SJCRH30 (cell line): ENCODE data around the gene NCOA6. TPM values are rescaled to one million over a fixed set of nuclear protein-coding genes. Genes with fewer than 3 reads are reported as not detected.

Experiments
- DNase-seq, 2 experiments: peaks; one replicate each; pipeline ENCODE4 v3.0.0-alpha.2; 2015 to 2020
- H3K27ac ChIP-seq: fragments of 250-450 bp; sonication (Bioruptor Pico); 2 replicates; pipeline ENCODE4 v1.5.1; 2020; ENCODE audit warnings: mild to moderate bottlenecking, moderate library complexity
- H3K27me3 ChIP-seq: fragments of 250-450 bp; sonication (Bioruptor Pico); 2 replicates; pipeline ENCODE4 v1.5.1; 2020; ENCODE audit warnings: mild to moderate bottlenecking, moderate library complexity
- H3K36me3 ChIP-seq: fragments of 250-450 bp; sonication (Bioruptor Pico); 2 replicates; pipeline ENCODE4 v1.5.1; 2020; ENCODE audit warnings: mild to moderate bottlenecking, moderate library complexity
- H3K4me1 ChIP-seq: fragments of 250-450 bp; sonication (Bioruptor Pico); 2 replicates; pipeline ENCODE4 v1.5.1; 2020; ENCODE audit warnings: mild to moderate bottlenecking, moderate library complexity
- H3K4me3 ChIP-seq: fragments of 250-450 bp; sonication (Bioruptor Pico); 2 replicates; pipeline ENCODE4 v1.5.1; 2020; ENCODE audit warnings: mild to moderate bottlenecking, moderate library complexity
- H3K9me3 ChIP-seq: fragments of 250-450 bp; sonication (Bioruptor Pico); replicated peaks from 2 replicates; pipeline ENCODE4 v1.5.1; 2020; ENCODE audit warnings: mild to moderate bottlenecking, moderate library complexity
- total RNA-seq: library from RNA; depleted of rRNA; stranded (reverse); fragments of >200 nt; shearing (Covaris generic); gene quantifications from 2 replicates; pipeline ENCODE4 v1.2.3, GENCODE V29; 2014; rRNA removed

The NCOA6 gene
- total RNA-seq, result 21.5 and 22.2 TPM in 2 replicates

GRCh38 chr20:34825530-34826362 is at the start of gene NCOA6:
NCOA6 (minus strand) TSS chr20:34825651; CDS start chr20:34782355, 43,296 bp downstream.
- DNase-seq, result peak; percentile 90 to 93
- Histone ChIP-seq H3K27ac (peak within 1 kb of the TSS; percentile 62), H3K9me3 (no peaks in the 10 kb centered on the region), H3K36me3 (no peaks in the 10 kb centered on the region; the same call in 1 of the 2 replicates), H3K4me1 (0 out of 2 replicates have a peak, but pooled peaks cover 4% of the 10 kb centered on the region), H3K27me3 (peaks cover 4% of the 10 kb centered on the region; the same call in 1 of the 2 replicates), H3K4me3 (peak within 1 kb of the TSS; percentile 99)

GRCh38 chr20:34874094-34874654 is 48.7 kb upstream of the NCOA6 start:
- Histone ChIP-seq H3K27me3 (no peaks in the 10 kb centered on the region), H3K27ac (no peak overlapping the region), H3K9me3 (no peaks in the 10 kb centered on the region), H3K4me1 (peaks cover 4% of the 10 kb centered on the region; the same call in 1 of the 2 replicates), H3K4me3 (no peak overlapping the region), H3K36me3 (no peaks in the 10 kb centered on the region)
- DNase-seq, result peak; percentile 87 to 96

DNA sequence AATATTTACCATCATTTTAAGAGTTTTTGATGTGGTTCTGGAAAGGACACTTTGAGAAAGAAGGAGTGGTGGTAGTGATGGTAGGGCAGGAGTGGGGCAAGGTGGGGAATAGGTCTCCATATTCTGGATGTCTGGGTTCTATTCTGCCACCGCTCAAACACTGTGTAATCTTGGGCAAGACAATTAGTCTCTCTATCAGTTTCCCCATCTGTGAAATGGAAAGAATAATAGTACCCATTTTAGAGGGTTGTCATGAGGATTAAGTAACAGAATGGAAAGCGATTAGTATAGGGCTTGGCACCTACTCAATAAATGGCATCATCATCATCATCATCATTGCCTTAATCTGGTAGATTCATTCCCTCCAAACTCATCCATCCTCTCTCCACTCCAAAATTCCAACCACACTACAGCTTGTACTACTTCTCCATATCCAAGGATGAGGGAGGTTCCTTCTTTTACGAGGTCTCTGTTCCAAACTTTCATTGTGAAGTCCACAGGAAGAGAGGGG is 48.2 kb upstream of the NCOA6 start:
- Histone ChIP-seq H3K36me3 (no peaks in the 10 kb centered on the region), H3K4me3 (peak overlapping the region; percentile 75), H3K27ac (no peak overlapping the region), H3K9me3 (no peaks in the 10 kb centered on the region), H3K27me3 (no peaks in the 10 kb centered on the region), H3K4me1 (peaks cover 4% of the 10 kb centered on the region; the same call in 1 of the 2 replicates)
- no peak for DNase-seq

- H3K4me1 ChIP-seq, result peaks cover 4% of the 10 kb centered on the region; the same call in 1 of the 2 replicates
- no peaks in the 10 kb centered on the region; the same call in 1 of the 2 replicates for H3K36me3 ChIP-seq
- H3K27me3 ChIP-seq, result no peaks in the 10 kb centered on the region
- peak; percentile 89 to 93 for DNase-seq
- peak within 1 kb of the TSS; percentile 75 for H3K4me3 ChIP-seq
- no peak within 1 kb of the TSS; the same call in 1 of the 2 replicates for H3K27ac ChIP-seq
- no peaks in the 10 kb centered on the region for H3K9me3 ChIP-seq
These were observed 47.3 kb upstream of the NCOA6 start, which contains the start of gene GGT7 for GRCh38 chr20:34872622-34873224. GGT7 (minus strand) TSS chr20:34872856; CDS start chr20:34872815, 41 bp downstream.

GRCh38 chr20:34871966-34872621 is 46.6 kb upstream of the NCOA6 start:
- DNase-seq, result no peak
- H3K4me1 ChIP-seq, result peaks cover 4% of the 10 kb centered on the region; the same call in 1 of the 2 replicates
- H3K9me3 ChIP-seq, result no peaks in the 10 kb centered on the region
- H3K27me3 ChIP-seq, result no peaks in the 10 kb centered on the region
- no peak overlapping the region; the same call in 1 of the 2 replicates for H3K27ac ChIP-seq
- H3K4me3 ChIP-seq, result peak overlapping the region; percentile 75
- H3K36me3 ChIP-seq, result no peaks in the 10 kb centered on the region; the same call in 1 of the 2 replicates

DNA sequence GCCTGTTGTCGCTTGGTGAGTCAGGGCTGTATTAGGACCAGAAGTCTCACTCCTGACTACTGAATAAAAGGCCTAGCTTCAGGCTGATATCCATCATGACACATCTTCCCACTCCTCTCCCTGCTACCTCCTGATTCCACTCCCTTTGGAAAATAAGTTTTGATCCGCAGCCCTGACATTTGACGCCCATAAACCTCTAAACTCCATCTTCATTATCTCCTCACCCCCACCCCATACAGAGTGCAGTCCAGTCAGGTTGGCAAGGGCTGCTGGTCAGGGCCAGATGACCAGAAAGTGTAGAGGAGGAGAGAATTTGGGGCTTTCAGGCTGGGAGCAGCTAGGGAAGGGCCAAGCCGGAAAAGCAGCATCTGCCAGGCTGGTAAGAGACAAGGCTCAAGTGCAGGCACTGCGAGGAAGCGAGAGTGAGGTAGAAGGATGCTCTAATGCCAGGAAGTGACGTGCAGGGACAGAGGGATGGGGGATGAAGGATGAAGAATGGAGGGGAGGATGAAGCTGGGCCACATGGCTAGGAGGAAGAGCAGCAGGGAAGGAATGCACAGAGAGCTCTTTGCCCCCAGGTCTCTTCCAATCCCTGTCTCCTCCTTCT is 46.0 kb upstream of the NCOA6 start:
- peaks cover 4% of the 10 kb centered on the region; the same call in 1 of the 2 replicates for H3K4me1 ChIP-seq
- peak in 1 of 2 experiments; percentile 19 for DNase-seq
- H3K9me3 ChIP-seq, result no peaks in the 10 kb centered on the region
- no peaks in the 10 kb centered on the region for H3K27me3 ChIP-seq
- H3K4me3 ChIP-seq, result no peak overlapping the region; the same call in 1 of the 2 replicates
- H3K27ac ChIP-seq, result no peak overlapping the region
- H3K36me3 ChIP-seq, result no peaks in the 10 kb centered on the region; the same call in 1 of the 2 replicates

GRCh38 chr20:34864216-34864615 is 38.8 kb upstream of the NCOA6 start:
- Histone ChIP-seq H3K27me3 (no peaks in the 10 kb centered on the region), H3K4me3 (no peak overlapping the region), H3K27ac (no peak overlapping the region), H3K4me1 (peaks cover 22% of the 10 kb centered on the region), H3K36me3 (peaks cover 4% of the 10 kb centered on the region), H3K9me3 (no peaks in the 10 kb centered on the region)
- DNase-seq, result no peak

- Histone ChIP-seq H3K4me1 (peaks cover 22% of the 10 kb centered on the region), H3K4me3 (no peak overlapping the region), H3K9me3 (no peaks in the 10 kb centered on the region), H3K27me3 (no peaks in the 10 kb centered on the region), H3K27ac (no peak overlapping the region), H3K36me3 (peaks cover 7% of the 10 kb centered on the region)
- DNase-seq, result no peak
These were observed 38.0 kb upstream of the NCOA6 start for GRCh38 chr20:34863421-34863965.

DNA sequence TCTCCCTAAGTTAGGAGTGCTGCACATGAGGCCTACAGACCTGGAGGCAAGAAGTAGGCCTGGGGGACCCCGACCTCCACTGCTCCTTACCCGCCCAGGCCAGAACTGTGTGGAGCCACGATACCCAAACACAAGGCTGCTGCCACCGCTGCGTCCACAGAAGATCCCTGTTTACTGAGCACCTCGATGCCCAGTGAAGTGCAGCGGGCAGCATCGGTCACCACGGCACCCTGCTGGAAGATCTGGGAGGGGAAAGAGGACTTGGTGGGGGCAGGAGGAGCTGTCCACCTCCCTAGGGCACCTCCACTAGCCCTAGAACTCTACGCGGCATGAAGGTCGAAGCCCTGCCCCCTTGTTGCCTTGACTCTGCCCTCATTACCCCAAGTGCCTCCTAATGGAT is 37.3 kb upstream of the NCOA6 start:
- Histone ChIP-seq H3K4me1 (peaks cover 22% of the 10 kb centered on the region), H3K9me3 (no peaks in the 10 kb centered on the region), H3K27me3 (no peaks in the 10 kb centered on the region), H3K27ac (no peak overlapping the region), H3K36me3 (peaks cover 13% of the 10 kb centered on the region; the same call in 1 of the 2 replicates), H3K4me3 (no peak overlapping the region)
- no peak for DNase-seq

- Histone ChIP-seq H3K27ac (no peak overlapping the region), H3K4me1 (peaks cover 22% of the 10 kb centered on the region), H3K9me3 (no peaks in the 10 kb centered on the region), H3K36me3 (peaks cover 17% of the 10 kb centered on the region), H3K4me3 (no peak overlapping the region), H3K27me3 (no peaks in the 10 kb centered on the region)
- DNase-seq, result peak; percentile 87 to 90
These were observed 36.1 kb upstream of the NCOA6 start for GRCh38 chr20:34861386-34862084.

GRCh38 chr20:34859826-34860545 is 34.5 kb upstream of the NCOA6 start:
- DNase-seq, result no peak
- no peak overlapping the region for H3K4me3 ChIP-seq
- no peak overlapping the region for H3K27ac ChIP-seq
- no peaks in the 10 kb centered on the region for H3K9me3 ChIP-seq
- H3K27me3 ChIP-seq, result no peaks in the 10 kb centered on the region
- H3K36me3 ChIP-seq, result peaks cover 22% of the 10 kb centered on the region
- peaks cover 22% of the 10 kb centered on the region for H3K4me1 ChIP-seq

DNA sequence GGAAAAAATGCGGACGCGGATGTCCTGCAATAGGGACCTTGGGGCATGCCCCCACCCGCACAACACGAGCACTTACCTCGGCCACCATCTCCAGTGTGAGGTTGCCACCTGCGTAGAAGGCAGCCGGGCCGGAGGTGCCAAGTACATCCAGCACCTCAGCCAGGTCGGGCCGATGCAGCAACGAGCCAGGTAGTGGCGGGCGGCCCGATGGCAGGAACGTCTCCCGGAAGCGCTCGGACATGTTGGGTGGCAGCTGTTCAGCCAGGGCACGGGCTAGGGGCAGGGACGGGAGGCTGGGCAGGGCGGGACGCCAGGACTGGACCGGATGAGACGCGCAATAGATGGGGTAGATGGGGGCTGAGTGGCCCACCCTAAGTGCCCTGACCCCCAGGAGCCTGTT is 33.9 kb upstream of the NCOA6 start:
- Histone ChIP-seq H3K4me3 (no peak overlapping the region), H3K36me3 (peaks cover 22% of the 10 kb centered on the region), H3K4me1 (peaks cover 22% of the 10 kb centered on the region), H3K9me3 (no peaks in the 10 kb centered on the region), H3K27me3 (no peaks in the 10 kb centered on the region), H3K27ac (no peak overlapping the region)
- DNase-seq, result no peak
